WTC11 (cell line): ENCODE results near the gene OTOG. TPM values are rescaled to one million over a fixed set of nuclear protein-coding genes. Genes with fewer than 3 reads are reported as not detected.

Experiments used
- ATAC-seq: fragments of 200-7000 bp; cut with Tn5 transposase; 2 replicates; pipeline ENCODE4 v1.10.0; 2021; ENCODE audit warnings: mild to moderate bottlenecking, moderate library complexity
- CTCF ChIA-PET: fragments of 300-600 bp; sonication (Branson Sonifier 250); formaldehyde crosslinking; loops from one replicate; lab custom pipeline; 2021; ENCODE audit warnings: antibody characterized with exemption; lab: Charles Lee
- POLR2A ChIA-PET: fragments of 350-600 bp; sonication (Branson Sonifier 250); formaldehyde crosslinking; loops from one replicate; lab custom pipeline; 2021; ENCODE audit warnings: antibody characterized with exemption; lab: Charles Lee
- DNase-seq: peaks from one replicate; pipeline ENCODE4 v3.0.0; 2021; ENCODE audit warnings: low spot score
- H3K27ac Mint-ChIP-seq: 2 replicates; pipeline ENCODE4 v1.8.0; 2021; ENCODE audit warnings: mixed read lengths
- H3K27me3 Mint-ChIP-seq: 2 replicates; pipeline ENCODE4 v1.8.0; 2021; ENCODE audit warnings: low read depth, mild to moderate bottlenecking, moderate library complexity, mixed read lengths
- H3K36me3 Mint-ChIP-seq: 2 replicates; pipeline ENCODE4 v1.8.0; 2021; ENCODE audit warnings: mixed read lengths
- H3K4me1 Mint-ChIP-seq: 2 replicates; pipeline ENCODE4 v1.8.0; 2022; ENCODE audit warnings: mixed read lengths
- H3K4me3 Mint-ChIP-seq: 2 replicates; pipeline ENCODE4 v1.8.0; 2021; ENCODE audit warnings: mild to moderate bottlenecking, moderate library complexity, mixed read lengths
- H3K9me3 Mint-ChIP-seq: 2 replicates; pipeline ENCODE4 v1.8.0; 2021; ENCODE audit warnings: mixed read lengths
- CBFB ChIP-seq: sonication (generic); formaldehyde crosslinking; IDR thresholded peaks from 2 replicates; pipeline ENCODE4 v1.8.1; 2022; ENCODE audit warnings: mild to moderate bottlenecking, low read depth, missing genetic modification reagents
- FOXP1 ChIP-seq: sonication (generic); formaldehyde crosslinking; IDR thresholded peaks from 2 replicates; pipeline ENCODE4 v1.8.0; 2022; ENCODE audit warnings: missing genetic modification reagents, mild to moderate bottlenecking, moderate library complexity, borderline replicate concordance
- HMGXB4 ChIP-seq: sonication (generic); formaldehyde crosslinking; IDR thresholded peaks from 2 replicates; pipeline ENCODE4 v1.8.1; 2023; ENCODE audit warnings: mild to moderate bottlenecking, moderate library complexity, missing genetic modification reagents
- JUN ChIP-seq: sonication (generic); formaldehyde crosslinking; IDR thresholded peaks from 2 replicates; pipeline ENCODE4 v1.8.0; 2023; ENCODE audit warnings: mild to moderate bottlenecking, missing genetic modification reagents
- NFATC4 ChIP-seq: fragments of 250-450 bp; sonication (Bioruptor Pico); IDR thresholded peaks from 2 replicates; pipeline ENCODE4 v1.9.0; 2021; ENCODE audit warnings: mild to moderate bottlenecking
- NR1H2 ChIP-seq: sonication (generic); formaldehyde crosslinking; IDR thresholded peaks from 2 replicates; pipeline ENCODE4 v1.9.0; 2021; ENCODE audit warnings: mild to moderate bottlenecking, moderate library complexity, missing genetic modification reagents
- NR2C2 ChIP-seq: sonication (generic); formaldehyde crosslinking; IDR thresholded peaks from 2 replicates; pipeline ENCODE4 v1.8.0; 2022; ENCODE audit warnings: mild to moderate bottlenecking, missing genetic modification reagents
- TEAD4 ChIP-seq: sonication (generic); formaldehyde crosslinking; IDR thresholded peaks from 2 replicates; pipeline ENCODE4 v1.8.0; 2022; ENCODE audit warnings: mild to moderate bottlenecking, missing genetic modification reagents
- TP53 ChIP-seq: sonication (generic); formaldehyde crosslinking; IDR thresholded peaks from 2 replicates; pipeline ENCODE4 v1.8.1; 2023; ENCODE audit warnings: mild to moderate bottlenecking, missing genetic modification reagents
- ZMAT4 ChIP-seq: fragments of 250-450 bp; sonication (Bioruptor Pico); IDR thresholded peaks from 2 replicates; pipeline ENCODE4 v1.9.0; 2021; ENCODE audit warnings: mild to moderate bottlenecking
- ZNF138 ChIP-seq: sonication (generic); formaldehyde crosslinking; conservative IDR thresholded peaks from 2 replicates; pipeline ENCODE4 v1.8.1; 2022; ENCODE audit warnings: mild to moderate bottlenecking, moderate library complexity, missing genetic modification reagents
- ZNF416 ChIP-seq: fragments of 250-450 bp; sonication (Bioruptor Pico); IDR thresholded peaks from 2 replicates; pipeline ENCODE4 v1.9.0; 2021; ENCODE audit warnings: mild to moderate bottlenecking, inconsistent platforms
- total RNA-seq: library from RNA; stranded (reverse); gene quantifications from 3 replicates; pipeline ENCODE4 v1.2.3, GENCODE V29; 2021
- TF ChIP-seq, protein P1 (sequence below): sonication (generic); formaldehyde crosslinking; IDR thresholded peaks from 2 replicates; pipeline ENCODE4 v1.8.0; 2022; ENCODE audit warnings: mild to moderate bottlenecking, missing genetic modification reagents
- TF ChIP-seq, protein P2 (sequence below): fragments of 250-450 bp; sonication (Bioruptor Pico); IDR thresholded peaks from 2 replicates; pipeline ENCODE4 v1.9.0; 2021; ENCODE audit warnings: mild to moderate bottlenecking, borderline replicate concordance
- TF ChIP-seq, protein P3 (sequence below): sonication (generic); formaldehyde crosslinking; IDR thresholded peaks from 2 replicates; pipeline ENCODE4 v1.8.1; 2023; ENCODE audit warnings: mild to moderate bottlenecking, missing genetic modification reagents
- TF ChIP-seq, protein P4 (sequence below): fragments of 250-450 bp; sonication (Bioruptor Pico); IDR thresholded peaks from 2 replicates; pipeline ENCODE4 v1.9.0; 2021; ENCODE audit warnings: mild to moderate bottlenecking

Gene OTOG
- total RNA-seq, 1 experiment from 2014 or later = 1.4 TPM

GRCh38 chr11:17629113-17629512, 82.1 kb downstream of the OTOG start:
- no peak for DNase-seq
- no peak for TF ChIP-seq NFATC4 (CRISPR knock-in tag)
- no peak for TF ChIP-seq NR1H2 (CRISPR knock-in tag)
- TF ChIP-seq TEAD4 (CRISPR knock-in tag) = no peak
- TF ChIP-seq, protein P1, sequence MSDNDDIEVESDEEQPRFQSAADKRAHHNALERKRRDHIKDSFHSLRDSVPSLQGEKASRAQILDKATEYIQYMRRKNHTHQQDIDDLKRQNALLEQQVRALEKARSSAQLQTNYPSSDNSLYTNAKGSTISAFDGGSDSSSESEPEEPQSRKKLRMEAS = no peak
- TF ChIP-seq, protein P2, sequence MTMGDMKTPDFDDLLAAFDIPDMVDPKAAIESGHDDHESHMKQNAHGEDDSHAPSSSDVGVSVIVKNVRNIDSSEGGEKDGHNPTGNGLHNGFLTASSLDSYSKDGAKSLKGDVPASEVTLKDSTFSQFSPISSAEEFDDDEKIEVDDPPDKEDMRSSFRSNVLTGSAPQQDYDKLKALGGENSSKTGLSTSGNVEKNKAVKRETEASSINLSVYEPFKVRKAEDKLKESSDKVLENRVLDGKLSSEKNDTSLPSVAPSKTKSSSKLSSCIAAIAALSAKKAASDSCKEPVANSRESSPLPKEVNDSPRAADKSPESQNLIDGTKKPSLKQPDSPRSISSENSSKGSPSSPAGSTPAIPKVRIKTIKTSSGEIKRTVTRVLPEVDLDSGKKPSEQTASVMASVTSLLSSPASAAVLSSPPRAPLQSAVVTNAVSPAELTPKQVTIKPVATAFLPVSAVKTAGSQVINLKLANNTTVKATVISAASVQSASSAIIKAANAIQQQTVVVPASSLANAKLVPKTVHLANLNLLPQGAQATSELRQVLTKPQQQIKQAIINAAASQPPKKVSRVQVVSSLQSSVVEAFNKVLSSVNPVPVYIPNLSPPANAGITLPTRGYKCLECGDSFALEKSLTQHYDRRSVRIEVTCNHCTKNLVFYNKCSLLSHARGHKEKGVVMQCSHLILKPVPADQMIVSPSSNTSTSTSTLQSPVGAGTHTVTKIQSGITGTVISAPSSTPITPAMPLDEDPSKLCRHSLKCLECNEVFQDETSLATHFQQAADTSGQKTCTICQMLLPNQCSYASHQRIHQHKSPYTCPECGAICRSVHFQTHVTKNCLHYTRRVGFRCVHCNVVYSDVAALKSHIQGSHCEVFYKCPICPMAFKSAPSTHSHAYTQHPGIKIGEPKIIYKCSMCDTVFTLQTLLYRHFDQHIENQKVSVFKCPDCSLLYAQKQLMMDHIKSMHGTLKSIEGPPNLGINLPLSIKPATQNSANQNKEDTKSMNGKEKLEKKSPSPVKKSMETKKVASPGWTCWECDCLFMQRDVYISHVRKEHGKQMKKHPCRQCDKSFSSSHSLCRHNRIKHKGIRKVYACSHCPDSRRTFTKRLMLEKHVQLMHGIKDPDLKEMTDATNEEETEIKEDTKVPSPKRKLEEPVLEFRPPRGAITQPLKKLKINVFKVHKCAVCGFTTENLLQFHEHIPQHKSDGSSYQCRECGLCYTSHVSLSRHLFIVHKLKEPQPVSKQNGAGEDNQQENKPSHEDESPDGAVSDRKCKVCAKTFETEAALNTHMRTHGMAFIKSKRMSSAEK (CRISPR knock-in tag) = no peak
- TF ChIP-seq ZNF138 = no peak
- TF ChIP-seq, protein P3, sequence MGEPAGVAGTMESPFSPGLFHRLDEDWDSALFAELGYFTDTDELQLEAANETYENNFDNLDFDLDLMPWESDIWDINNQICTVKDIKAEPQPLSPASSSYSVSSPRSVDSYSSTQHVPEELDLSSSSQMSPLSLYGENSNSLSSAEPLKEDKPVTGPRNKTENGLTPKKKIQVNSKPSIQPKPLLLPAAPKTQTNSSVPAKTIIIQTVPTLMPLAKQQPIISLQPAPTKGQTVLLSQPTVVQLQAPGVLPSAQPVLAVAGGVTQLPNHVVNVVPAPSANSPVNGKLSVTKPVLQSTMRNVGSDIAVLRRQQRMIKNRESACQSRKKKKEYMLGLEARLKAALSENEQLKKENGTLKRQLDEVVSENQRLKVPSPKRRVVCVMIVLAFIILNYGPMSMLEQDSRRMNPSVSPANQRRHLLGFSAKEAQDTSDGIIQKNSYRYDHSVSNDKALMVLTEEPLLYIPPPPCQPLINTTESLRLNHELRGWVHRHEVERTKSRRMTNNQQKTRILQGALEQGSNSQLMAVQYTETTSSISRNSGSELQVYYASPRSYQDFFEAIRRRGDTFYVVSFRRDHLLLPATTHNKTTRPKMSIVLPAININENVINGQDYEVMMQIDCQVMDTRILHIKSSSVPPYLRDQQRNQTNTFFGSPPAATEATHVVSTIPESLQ = no peak
- TF ChIP-seq HMGXB4 (CRISPR knock-in tag) = no peak
- no peak for TF ChIP-seq CBFB (CRISPR knock-in tag)
- no peak for TF ChIP-seq ZNF416
- TF ChIP-seq, protein P4, sequence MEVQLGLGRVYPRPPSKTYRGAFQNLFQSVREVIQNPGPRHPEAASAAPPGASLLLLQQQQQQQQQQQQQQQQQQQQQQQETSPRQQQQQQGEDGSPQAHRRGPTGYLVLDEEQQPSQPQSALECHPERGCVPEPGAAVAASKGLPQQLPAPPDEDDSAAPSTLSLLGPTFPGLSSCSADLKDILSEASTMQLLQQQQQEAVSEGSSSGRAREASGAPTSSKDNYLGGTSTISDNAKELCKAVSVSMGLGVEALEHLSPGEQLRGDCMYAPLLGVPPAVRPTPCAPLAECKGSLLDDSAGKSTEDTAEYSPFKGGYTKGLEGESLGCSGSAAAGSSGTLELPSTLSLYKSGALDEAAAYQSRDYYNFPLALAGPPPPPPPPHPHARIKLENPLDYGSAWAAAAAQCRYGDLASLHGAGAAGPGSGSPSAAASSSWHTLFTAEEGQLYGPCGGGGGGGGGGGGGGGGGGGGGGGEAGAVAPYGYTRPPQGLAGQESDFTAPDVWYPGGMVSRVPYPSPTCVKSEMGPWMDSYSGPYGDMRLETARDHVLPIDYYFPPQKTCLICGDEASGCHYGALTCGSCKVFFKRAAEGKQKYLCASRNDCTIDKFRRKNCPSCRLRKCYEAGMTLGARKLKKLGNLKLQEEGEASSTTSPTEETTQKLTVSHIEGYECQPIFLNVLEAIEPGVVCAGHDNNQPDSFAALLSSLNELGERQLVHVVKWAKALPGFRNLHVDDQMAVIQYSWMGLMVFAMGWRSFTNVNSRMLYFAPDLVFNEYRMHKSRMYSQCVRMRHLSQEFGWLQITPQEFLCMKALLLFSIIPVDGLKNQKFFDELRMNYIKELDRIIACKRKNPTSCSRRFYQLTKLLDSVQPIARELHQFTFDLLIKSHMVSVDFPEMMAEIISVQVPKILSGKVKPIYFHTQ (CRISPR knock-in tag) = no peak
- no peak for TF ChIP-seq FOXP1 (CRISPR knock-in tag)
- no peak for TF ChIP-seq ZMAT4 (CRISPR knock-in tag)
- TF ChIP-seq TP53 (CRISPR knock-in tag) = no peak
- TF ChIP-seq JUN (CRISPR knock-in tag) = no peak
- TF ChIP-seq NR2C2 (CRISPR knock-in tag) = no peak
- TF ChIP-seq, all 79 proteins: peak for 0
- Mint-ChIP-seq H3K4me1 (no peaks in the 10 kb centered on the region), H3K27me3 (peaks cover 29% of the 10 kb centered on the region), H3K27ac (no peak overlapping the region), H3K9me3 (0 out of 2 replicates have a peak, but pooled peaks cover 2% of the 10 kb centered on the region), H3K36me3 (no peaks in the 10 kb centered on the region), H3K4me3 (no peak overlapping the region)
- ChIA-PET POLR2A (no interaction called here), CTCF (no interaction called here)
- no peak for ATAC-seq
